Measurements from ENCODE around the gene RHBDL3. TPM values are rescaled to one million over a fixed set of nuclear protein-coding genes. Genes with fewer than 3 reads are reported as not detected.
A peak's percentile ranks its signal among the peaks of the same experiment; 100 is the strongest.
"Not testable (repeated sequence)": the region's sequence is repeated elsewhere in the genome, so short reads cannot be mapped to it uniquely, and the experiment has no call there.

Gene RHBDL3
- total RNA-seq, 1 donor from 2014 or later = 1.2 TPM

- Mint-ChIP-seq H3K9me3 (no peaks in the 10 kb centered on the region), H3K4me3 (peak overlapping the region; percentile 95), H3K4me1 (peaks cover 26% of the 10 kb centered on the region), H3K27ac (peak overlapping the region; percentile 99), H3K27me3 (ENCODE audit: low read depth) (no peaks in the 10 kb centered on the region), H3K36me3 (peaks cover 4% of the 10 kb centered on the region)
- no peak for DNase-seq (ENCODE audit: low spot score in 2 of 2, unreplicated experiment in 2 of 2)
- TF ChIP-seq CTCF (IDR thresholded peaks at IDR 0.05; ENCODE audit: unreplicated experiment) = no peak
Measured at GRCh38 chr17:32349503-32349853, 83.8 kb downstream of the RHBDL3 start.

- peak; percentile 93 to 95 for DNase-seq (ENCODE audit: low spot score in 2 of 2, unreplicated experiment in 2 of 2)
- peaks cover 4% of the 10 kb centered on the region for H3K36me3 Mint-ChIP-seq
- H3K9me3 Mint-ChIP-seq = no peaks in the 10 kb centered on the region
- H3K27ac Mint-ChIP-seq = peak within 1 kb of the TSS; percentile 99
- H3K27me3 Mint-ChIP-seq (ENCODE audit: low read depth) = no peaks in the 10 kb centered on the region
- H3K4me3 Mint-ChIP-seq = peak within 1 kb of the TSS; percentile 95
- no peak for TF ChIP-seq CTCF (IDR thresholded peaks at IDR 0.05; ENCODE audit: unreplicated experiment)
- H3K4me1 Mint-ChIP-seq = peaks cover 30% of the 10 kb centered on the region
Measured at GRCh38 chr17:32349854-32350665, 84.4 kb downstream of the RHBDL3 start, which contains the start of gene ZNF207. TSS of gene ZNF207 (plus strand) at chr17:32350157. CDS start at chr17:32350286, 129 bp downstream.

GRCh38 chr17:32350666-32351418 lies 85.2 kb downstream of the RHBDL3 start:
- Mint-ChIP-seq H3K27me3 (ENCODE audit: low read depth) (no peaks in the 10 kb centered on the region), H3K27ac (peak overlapping the region; percentile 99), H3K9me3 (no peaks in the 10 kb centered on the region), H3K4me3 (peak overlapping the region; percentile 95), H3K36me3 (peaks cover 10% of the 10 kb centered on the region), H3K4me1 (peaks cover 37% of the 10 kb centered on the region)
- DNase-seq (ENCODE audit: low spot score in 2 of 2, unreplicated experiment in 2 of 2) = no peak
- TF ChIP-seq CTCF (IDR thresholded peaks at IDR 0.05; ENCODE audit: unreplicated experiment) = no peak

DNA sequence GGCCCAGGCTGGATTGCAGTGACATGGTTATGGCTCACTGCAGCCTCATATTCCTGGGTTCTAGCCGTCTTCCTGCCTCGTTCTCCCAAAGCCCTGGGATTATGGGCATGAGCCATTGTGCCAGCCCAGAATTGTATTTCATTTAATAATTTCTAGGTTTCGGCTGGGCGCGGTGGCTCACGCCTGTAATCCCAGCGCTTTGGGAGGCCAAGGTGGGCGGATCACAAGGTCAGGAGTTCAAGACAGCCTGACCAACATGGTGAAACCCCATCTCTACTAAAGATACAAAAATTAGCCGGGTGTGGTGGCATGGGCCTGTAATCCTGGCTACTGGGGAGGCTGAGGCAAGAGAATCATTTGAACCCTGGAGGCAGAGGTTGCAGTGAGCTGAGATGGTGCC lies 87.1 kb downstream of the RHBDL3 start:
- Mint-ChIP-seq H3K4me1 (peaks cover 37% of the 10 kb centered on the region), H3K36me3 (peaks cover 15% of the 10 kb centered on the region), H3K4me3 (peak overlapping the region; percentile 95)
- not testable (repeated sequence) for H3K27me3 Mint-ChIP-seq (ENCODE audit: low read depth); DNase-seq (ENCODE audit: low spot score in 2 of 2, unreplicated experiment in 2 of 2); H3K9me3 Mint-ChIP-seq; H3K27ac Mint-ChIP-seq

GRCh38 chr17:32355649-32356377 lies 90.2 kb downstream of the RHBDL3 start:
- H3K4me1 Mint-ChIP-seq = peaks cover 30% of the 10 kb centered on the region
- H3K4me3 Mint-ChIP-seq = no peak overlapping the region
- peak overlapping the region; percentile 60 for H3K27ac Mint-ChIP-seq
- TF ChIP-seq CTCF (IDR thresholded peaks at IDR 0.05; ENCODE audit: unreplicated experiment) = no peak
- H3K27me3 Mint-ChIP-seq (ENCODE audit: low read depth) = no peaks in the 10 kb centered on the region
- H3K9me3 Mint-ChIP-seq = no peaks in the 10 kb centered on the region
- H3K36me3 Mint-ChIP-seq = peaks cover 25% of the 10 kb centered on the region
- DNase-seq (ENCODE audit: low spot score in 2 of 2, unreplicated experiment in 2 of 2) = no peak
